Measurements from ENCODE around the gene SLC7A7. TPM values are rescaled to one million over a fixed set of nuclear protein-coding genes. Genes with fewer than 3 reads are reported as not detected.
"Not testable (repeated sequence)": the region's sequence is repeated elsewhere in the genome, so short reads cannot be mapped to it uniquely, and the experiment has no call there.

SLC7A7 gene
- total RNA-seq, 1 donor from 2014 or later: 84.4 TPM

- no peak for TF ChIP-seq CTCF (IDR thresholded peaks at IDR 0.05)
- no peaks in the 10 kb centered on the region for H3K36me3 ChIP-seq
- H3K9me3 ChIP-seq: no peaks in the 10 kb centered on the region
- intact Hi-C loops (cut with DNase I): no loop called here
- ATAC-seq (no peak), DNase-seq (no peak)
- H3K27me3 ChIP-seq: no peaks in the 10 kb centered on the region
- H3K27ac ChIP-seq: no peak overlapping the region
- H3K4me1 ChIP-seq: peaks cover 6% of the 10 kb centered on the region
- H3K4me3 ChIP-seq: no peak overlapping the region
Measured at GRCh38 chr14:22780941-22781300, 34.3 kb downstream of the SLC7A7 start.

GRCh38 chr14:22780105-22780679, 35.0 kb downstream of the SLC7A7 start:
- intact Hi-C loops (cut with DNase I): no loop called here
- Histone ChIP-seq H3K36me3 (no peaks in the 10 kb centered on the region), H3K27ac (no peak overlapping the region), H3K4me1 (peaks cover 6% of the 10 kb centered on the region), H3K9me3 (no peaks in the 10 kb centered on the region), H3K4me3 (no peak overlapping the region), H3K27me3 (no peaks in the 10 kb centered on the region)
- DNase-seq (no peak), ATAC-seq (no peak)
- TF ChIP-seq CTCF (IDR thresholded peaks at IDR 0.05): no peak

- peaks cover 6% of the 10 kb centered on the region for H3K4me1 ChIP-seq
- ATAC-seq (no peak), DNase-seq (no peak)
- H3K27me3 ChIP-seq: no peaks in the 10 kb centered on the region
- H3K9me3 ChIP-seq: no peaks in the 10 kb centered on the region
- no peak overlapping the region for H3K27ac ChIP-seq
- no peak for TF ChIP-seq CTCF (IDR thresholded peaks at IDR 0.05)
- intact Hi-C loops (cut with DNase I): no loop called here
- peaks cover 17% of the 10 kb centered on the region for H3K36me3 ChIP-seq
- H3K4me3 ChIP-seq: no peak overlapping the region
Measured at GRCh38 chr14:22778084-22778483, 37.2 kb downstream of the SLC7A7 start.

GRCh38 chr14:22776849-22777248, 38.4 kb downstream of the SLC7A7 start:
- H3K4me3 ChIP-seq; H3K27ac ChIP-seq; H3K9me3 ChIP-seq; intact Hi-C loops (cut with DNase I); H3K27me3 ChIP-seq; DNase-seq; H3K4me1 ChIP-seq; ATAC-seq: not testable (repeated sequence)
- peaks cover 27% of the 10 kb centered on the region for H3K36me3 ChIP-seq

- H3K36me3 ChIP-seq: peaks cover 33% of the 10 kb centered on the region
- no peak overlapping the region for H3K4me3 ChIP-seq
- TF ChIP-seq CTCF (IDR thresholded peaks at IDR 0.05): no peak
- ATAC-seq (no peak), DNase-seq (no peak)
- no peak overlapping the region for H3K27ac ChIP-seq
- H3K9me3 ChIP-seq: no peaks in the 10 kb centered on the region
- intact Hi-C loops (cut with DNase I): no loop called here
- no peaks in the 10 kb centered on the region for H3K27me3 ChIP-seq
- H3K4me1 ChIP-seq: peaks cover 6% of the 10 kb centered on the region
Measured at GRCh38 chr14:22776215-22776614, 39.0 kb downstream of the SLC7A7 start.

- no peaks in the 10 kb centered on the region for H3K9me3 ChIP-seq
- DNase-seq: no peak
- no peaks in the 10 kb centered on the region for H3K27me3 ChIP-seq
- ATAC-seq: no peak
- H3K4me1 ChIP-seq: peaks cover 6% of the 10 kb centered on the region
- H3K27ac ChIP-seq: no peak overlapping the region
- intact Hi-C loops (cut with DNase I): no loop called here
- TF ChIP-seq CTCF (IDR thresholded peaks at IDR 0.05): no peak
- no peak overlapping the region for H3K4me3 ChIP-seq
- H3K36me3 ChIP-seq: peaks cover 54% of the 10 kb centered on the region
Measured at GRCh38 chr14:22774011-22774706, 41.1 kb downstream of the SLC7A7 start.
